OCI-LY1 (cell line): ENCODE data around the gene SMC6.

ENCODE experiments used
- H2AFZ ChIP-seq: fragments of 200-600 bp; sonication (generic), shearing (Covaris generic); 2 replicates; pipeline ENCODE4 v1.6.0; 2014; ENCODE audit warnings: antibody characterized with exemption, mild to moderate bottlenecking, low read length
- H3F3A ChIP-seq: fragments of 200-600 bp; sonication (generic), shearing (Covaris generic); 2 replicates; pipeline ENCODE4 v1.6.0; 2014; ENCODE audit warnings: mild to moderate bottlenecking, antibody characterized with exemption, low read length, moderate library complexity; ENCODE audit not compliant: insufficient read depth
- H3K27ac ChIP-seq: fragments of 200-600 bp; sonication (generic); 2 replicates; pipeline ENCODE4 v1.5.1; 2014; ENCODE audit warnings: low read length, mixed run types, mild to moderate bottlenecking, low read depth; ENCODE audit not compliant: poor library complexity, severe bottlenecking
- H3K27me3 ChIP-seq: fragments of 200-600 bp; sonication (generic); 2 replicates; pipeline ENCODE4 v1.6.0; 2014; ENCODE audit warnings: antibody characterized with exemption, mild to moderate bottlenecking, low read length, moderate library complexity; ENCODE audit not compliant: insufficient read depth
- H3K36me3 ChIP-seq: fragments of 200-600 bp; sonication (generic); 2 replicates; pipeline ENCODE4 v1.6.1; 2014; ENCODE audit warnings: mild to moderate bottlenecking, antibody characterized with exemption, low read length, moderate library complexity, mixed read lengths; ENCODE audit not compliant: insufficient read depth
- H3K4me1 ChIP-seq: fragments of 200-600 bp; sonication (generic); 2 replicates; pipeline ENCODE4 v1.5.1; 2014; ENCODE audit warnings: mild to moderate bottlenecking, low read length, moderate library complexity; ENCODE audit not compliant: insufficient read depth, severe bottlenecking
- H3K4me2 ChIP-seq: fragments of 200-600 bp; sonication (generic), shearing (Covaris generic); 2 replicates; pipeline ENCODE4 v1.6.1; 2014; ENCODE audit warnings: low read length
- H3K4me3 ChIP-seq: fragments of 200-600 bp; sonication (generic); 2 replicates; pipeline ENCODE4 v1.5.1; 2014; ENCODE audit warnings: low read length, low read depth, mild to moderate bottlenecking, mixed read lengths; ENCODE audit not compliant: poor library complexity, severe bottlenecking
- H3K79me2 ChIP-seq: fragments of 200-600 bp; shearing (Covaris generic); 2 replicates; pipeline ENCODE4 v1.6.1; 2016; ENCODE audit warnings: mixed run types, low read length, mixed read lengths; ENCODE audit not compliant: insufficient read depth
- H3K9ac ChIP-seq: fragments of 200-600 bp; sonication (generic), shearing (Covaris generic); 2 replicates; pipeline ENCODE4 v1.6.1; 2014; ENCODE audit warnings: mild to moderate bottlenecking, low read length, mixed read lengths
- H3K9me2 ChIP-seq: fragments of 200-600 bp; sonication (generic), shearing (Covaris generic); 2 replicates; pipeline ENCODE4 v1.6.1; 2014; ENCODE audit warnings: low read depth, mild to moderate bottlenecking, low read length, mixed read lengths
- H3K9me3 ChIP-seq: fragments of 200-600 bp; shearing (Covaris generic); 2 replicates; pipeline ENCODE4 v1.6.1; 2014; ENCODE audit warnings: low read length, mixed read lengths
- H4K20me1 ChIP-seq: fragments of 200-600 bp; sonication (generic), shearing (Covaris generic); 2 replicates; pipeline ENCODE4 v1.6.0; 2016; ENCODE audit warnings: mild to moderate bottlenecking, low read length; ENCODE audit not compliant: insufficient read depth
- CTCF ChIP-seq: fragments of 200-600 bp; sonication (generic), shearing (Covaris generic); IDR thresholded peaks from 2 replicates; pipeline ENCODE4 v1.5.1; 2017; ENCODE audit warnings: mild to moderate bottlenecking, antibody characterized with exemption, low read length, moderate library complexity, mixed read lengths
- EZH2 ChIP-seq: fragments of 200-600 bp; sonication (generic), shearing (Covaris generic); IDR thresholded peaks from 2 replicates; pipeline ENCODE4 v1.8.0; 2017; ENCODE audit warnings: borderline replicate concordance, mixed run types, mild to moderate bottlenecking, antibody characterized with exemption, low read length, moderate library complexity, mixed read lengths

Gene SMC6

GRCh38 chr2:17617955-17618354 is 135.7 kb downstream of the SMC6 start:
- Histone ChIP-seq H3K9me3 (no peaks in the 10 kb centered on the region), H3K9me2 (no peaks in the 10 kb centered on the region), H3K9ac (no peak overlapping the region), H3K4me3 (no peak overlapping the region), H3F3A (no peaks in the 10 kb centered on the region), H2AFZ (no peak overlapping the region), H4K20me1 (no peaks in the 10 kb centered on the region), H3K79me2 (no peaks in the 10 kb centered on the region), H3K4me2 (no peak overlapping the region), H3K4me1 (no peaks in the 10 kb centered on the region), H3K27me3 (no peaks in the 10 kb centered on the region), H3K36me3 (no peaks in the 10 kb centered on the region), H3K27ac (no peak overlapping the region)
- no peak for TF ChIP-seq CTCF
- no peak for TF ChIP-seq EZH2

GRCh38 chr2:17617516-17617915 is 136.1 kb downstream of the SMC6 start:
- no peaks in the 10 kb centered on the region for H3K27me3 ChIP-seq
- no peak for TF ChIP-seq EZH2
- no peak for TF ChIP-seq CTCF
- H3K9ac ChIP-seq, result no peak overlapping the region
- no peaks in the 10 kb centered on the region for H3K36me3 ChIP-seq
- H4K20me1 ChIP-seq, result no peaks in the 10 kb centered on the region
- H2AFZ ChIP-seq, result no peak overlapping the region
- no peak overlapping the region for H3K4me3 ChIP-seq
- H3F3A ChIP-seq, result no peaks in the 10 kb centered on the region
- H3K27ac ChIP-seq, result no peak overlapping the region
- H3K4me2 ChIP-seq, result no peak overlapping the region
- H3K4me1 ChIP-seq, result no peaks in the 10 kb centered on the region
- no peaks in the 10 kb centered on the region for H3K9me2 ChIP-seq
- no peaks in the 10 kb centered on the region for H3K79me2 ChIP-seq
- no peaks in the 10 kb centered on the region for H3K9me3 ChIP-seq

- no peak overlapping the region for H3K4me2 ChIP-seq
- H3K79me2 ChIP-seq, result no peaks in the 10 kb centered on the region
- no peaks in the 10 kb centered on the region for H3K9me2 ChIP-seq
- H3K4me3 ChIP-seq, result no peak overlapping the region
- H3F3A ChIP-seq, result no peaks in the 10 kb centered on the region
- no peaks in the 10 kb centered on the region for H4K20me1 ChIP-seq
- TF ChIP-seq EZH2 (no peak), CTCF (no peak)
- no peaks in the 10 kb centered on the region for H3K27me3 ChIP-seq
- H3K9ac ChIP-seq, result no peak overlapping the region
- no peaks in the 10 kb centered on the region for H3K4me1 ChIP-seq
- no peaks in the 10 kb centered on the region for H3K9me3 ChIP-seq
- H2AFZ ChIP-seq, result no peak overlapping the region
- no peaks in the 10 kb centered on the region for H3K36me3 ChIP-seq
- no peak overlapping the region for H3K27ac ChIP-seq
Measured at GRCh38 chr2:17616405-17616804, 137.2 kb downstream of the SMC6 start.
